Fibroblast of mammary gland (primary cell): Measurements from ENCODE around the gene DBNDD1.
A peak's percentile ranks its signal among the peaks of the same experiment; 100 is the strongest.

ENCODE experiments used
- DNase-seq: peaks from one replicate; pipeline ENCODE4 v3.0.0-alpha.2; 2010; ENCODE audit warnings: low read depth
- H3K4me3 ChIP-seq: 2 replicates; pipeline ENCODE4 v1.5.1; 2011; ENCODE audit warnings: low read depth, mild to moderate bottlenecking, low read length, moderate library complexity; ENCODE audit not compliant: control insufficient read depth
- CTCF ChIP-seq: conservative IDR thresholded peaks from 2 replicates; pipeline ENCODE4 v1.5.1; 2011; ENCODE audit warnings: low read depth, low read length, inconsistent platforms; ENCODE audit not compliant: control insufficient read depth, insufficient read depth

DBNDD1 gene

DNA sequence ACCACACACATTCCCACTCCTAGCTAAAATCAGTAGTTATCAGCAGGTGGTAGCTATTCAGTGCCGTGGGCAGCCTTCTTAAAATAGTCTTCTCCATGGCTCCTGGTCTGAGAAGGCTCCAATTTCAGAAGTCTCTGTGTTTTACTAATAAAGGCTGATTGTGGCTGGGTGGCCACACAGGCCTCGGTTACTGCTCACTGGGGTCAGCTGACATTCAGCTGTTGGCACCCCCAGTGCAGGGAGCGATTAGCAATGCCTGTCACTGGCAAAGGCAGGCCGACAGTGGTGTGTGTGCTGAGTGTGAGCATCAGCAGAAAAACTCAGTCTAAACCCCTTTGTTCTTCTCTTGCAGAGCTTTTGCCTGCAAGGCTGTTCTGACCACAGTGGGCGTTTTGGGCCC is 16.6 kb upstream of the DBNDD1 start:
- DNase-seq, result no peak
- TF ChIP-seq CTCF, result no peak
- no peak overlapping the region for H3K4me3 ChIP-seq

DNA sequence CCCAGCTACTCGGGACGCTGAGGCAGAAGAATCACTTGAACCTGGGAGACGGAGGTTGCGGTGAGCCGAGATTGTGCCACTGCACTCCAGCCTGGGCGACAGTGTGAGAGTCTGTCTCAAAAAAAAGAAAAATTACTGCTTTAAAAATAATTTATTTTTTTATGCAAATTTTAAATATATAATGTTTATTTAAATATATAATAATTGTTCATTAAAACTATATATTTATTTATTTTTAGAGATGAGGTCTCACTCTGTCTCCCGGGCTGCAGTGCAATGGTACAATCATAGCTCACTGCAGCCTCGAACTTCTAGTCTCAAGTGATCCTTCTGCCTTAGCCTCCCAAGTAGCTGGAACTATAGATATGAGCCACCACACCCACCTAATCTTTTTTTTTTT is 15.2 kb upstream of the DBNDD1 start:
- no peak for DNase-seq
- no peak overlapping the region for H3K4me3 ChIP-seq
- no peak for TF ChIP-seq CTCF

GRCh38 chr16:90033387-90033786 is 14.1 kb upstream of the DBNDD1 start:
- no peak for TF ChIP-seq CTCF
- no peak overlapping the region for H3K4me3 ChIP-seq
- DNase-seq, result no peak

- H3K4me3 ChIP-seq, result no peak overlapping the region
- no peak for TF ChIP-seq CTCF
- peak; percentile 71 for DNase-seq
Observed at GRCh38 chr16:90032674-90033331, 13.5 kb upstream of the DBNDD1 start.

- no peak overlapping the region for H3K4me3 ChIP-seq
- TF ChIP-seq CTCF, result no peak
- peak; percentile 66 for DNase-seq
Observed at GRCh38 chr16:90031931-90032673, 12.8 kb upstream of the DBNDD1 start.

DNA sequence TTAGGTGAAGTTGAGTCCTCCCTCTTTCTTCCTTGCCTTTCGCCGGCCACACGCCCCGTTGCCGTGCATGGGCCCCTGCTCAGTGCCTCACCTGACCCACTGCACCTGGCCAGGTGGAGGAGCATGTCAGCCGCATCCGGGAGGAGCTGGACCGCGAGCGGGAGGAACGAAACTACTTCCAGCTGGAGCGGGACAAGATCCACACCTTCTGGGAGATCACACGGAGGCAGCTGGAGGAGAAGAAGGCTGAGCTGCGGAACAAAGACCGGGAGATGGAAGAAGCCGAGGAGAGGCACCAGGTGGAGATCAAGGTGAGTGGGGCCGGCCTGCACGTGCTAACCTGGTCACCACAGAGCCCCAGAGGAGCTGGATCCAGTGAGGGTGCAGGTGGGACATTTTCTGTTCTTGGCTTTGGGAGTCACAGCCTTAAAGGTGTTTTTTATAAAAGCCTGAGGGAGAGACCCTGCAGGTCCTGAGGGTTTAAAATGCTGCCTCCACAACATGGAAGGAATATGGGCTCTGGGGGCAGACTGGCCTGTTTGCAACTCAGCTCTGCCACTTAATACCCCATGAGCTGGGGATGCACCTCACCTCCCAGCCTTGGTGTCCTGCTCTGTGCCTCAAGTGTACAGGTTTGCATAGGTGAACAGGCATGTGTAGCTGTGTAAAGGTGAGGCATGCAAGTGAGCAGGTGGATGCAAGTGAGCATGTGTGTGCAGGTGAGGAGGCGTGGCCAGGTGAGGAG is 12.1 kb upstream of the DBNDD1 start:
- no peak for DNase-seq
- no peak overlapping the region for H3K4me3 ChIP-seq
- TF ChIP-seq CTCF, result no peak
